Bronchial epithelial cell (primary cell): ENCODE results near the gene SMOC1. TPM values are rescaled to one million over a fixed set of nuclear protein-coding genes. Genes with fewer than 3 reads are reported as not detected.
A peak's percentile ranks its signal among the peaks of the same experiment; 100 is the strongest.

Experiments
- DNase-seq: peaks from one replicate; pipeline ENCODE4 v3.0.0-alpha.2; 2010; ENCODE audit warnings: low read depth
- FAIRE-seq: peaks from 2 replicates; lab custom pipeline; 2011; peaks lifted over from hg19 to GRCh38; lab: Jason Lieb, UNC
- H3K27me3 ChIP-seq: 2 replicates; pipeline ENCODE4 v1.5.1; 2011; ENCODE audit warnings: low read length; ENCODE audit not compliant: control insufficient read depth, insufficient read depth
- H3K36me3 ChIP-seq: 2 replicates; pipeline ENCODE4 v1.5.1; 2011; ENCODE audit warnings: low read length; ENCODE audit not compliant: control insufficient read depth, insufficient read depth
- H3K4me3 ChIP-seq: 2 replicates; pipeline ENCODE4 v1.5.1; 2011; ENCODE audit warnings: mild to moderate bottlenecking, low read depth, low read length, control low read depth
- total RNA-seq: library from RNA; depleted of rRNA; stranded (reverse); fragments of >200 nt; gene quantifications from 2 replicates; pipeline ENCODE4 v1.2.1, GENCODE V29; 2014
- TF ChIP-seq, protein P1 (sequence below): IDR thresholded peaks from 2 replicates; pipeline ENCODE4 v1.5.1; 2011; ENCODE audit warnings: mild to moderate bottlenecking, moderate library complexity, low read length, control low read depth, inconsistent platforms; ENCODE audit not compliant: insufficient read depth, severe bottlenecking

The SMOC1 gene
- total RNA-seq, 1 donor from 2014 or later = 16.3 TPM

DNA sequence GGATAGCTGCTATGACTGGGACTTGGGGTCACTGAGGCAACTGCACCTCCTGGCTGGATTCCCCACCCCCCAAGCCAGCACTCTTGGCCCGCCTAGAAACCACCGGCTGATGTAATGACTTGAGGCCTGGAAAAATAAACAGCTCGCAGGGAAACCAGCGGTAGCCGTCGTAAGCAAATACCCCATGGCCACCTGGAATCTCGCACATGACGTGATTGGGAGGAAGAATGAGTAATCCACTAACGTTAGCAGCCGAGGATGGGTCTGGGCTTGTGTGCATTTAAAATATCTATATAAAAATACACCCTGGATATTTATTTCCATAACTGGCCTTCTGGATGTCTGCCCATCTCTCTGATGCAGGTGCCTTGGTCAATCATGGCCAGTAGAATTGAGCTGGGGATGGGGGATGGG, 120.1 kb downstream of the SMOC1 start:
- TF ChIP-seq, protein P1, sequence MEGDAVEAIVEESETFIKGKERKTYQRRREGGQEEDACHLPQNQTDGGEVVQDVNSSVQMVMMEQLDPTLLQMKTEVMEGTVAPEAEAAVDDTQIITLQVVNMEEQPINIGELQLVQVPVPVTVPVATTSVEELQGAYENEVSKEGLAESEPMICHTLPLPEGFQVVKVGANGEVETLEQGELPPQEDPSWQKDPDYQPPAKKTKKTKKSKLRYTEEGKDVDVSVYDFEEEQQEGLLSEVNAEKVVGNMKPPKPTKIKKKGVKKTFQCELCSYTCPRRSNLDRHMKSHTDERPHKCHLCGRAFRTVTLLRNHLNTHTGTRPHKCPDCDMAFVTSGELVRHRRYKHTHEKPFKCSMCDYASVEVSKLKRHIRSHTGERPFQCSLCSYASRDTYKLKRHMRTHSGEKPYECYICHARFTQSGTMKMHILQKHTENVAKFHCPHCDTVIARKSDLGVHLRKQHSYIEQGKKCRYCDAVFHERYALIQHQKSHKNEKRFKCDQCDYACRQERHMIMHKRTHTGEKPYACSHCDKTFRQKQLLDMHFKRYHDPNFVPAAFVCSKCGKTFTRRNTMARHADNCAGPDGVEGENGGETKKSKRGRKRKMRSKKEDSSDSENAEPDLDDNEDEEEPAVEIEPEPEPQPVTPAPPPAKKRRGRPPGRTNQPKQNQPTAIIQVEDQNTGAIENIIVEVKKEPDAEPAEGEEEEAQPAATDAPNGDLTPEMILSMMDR = no peak
- FAIRE-seq (no peak), DNase-seq (peak; percentile 100)
- H3K27me3 ChIP-seq = no peaks in the 10 kb centered on the region
- H3K36me3 ChIP-seq = no peaks in the 10 kb centered on the region
- no peak overlapping the region for H3K4me3 ChIP-seq

DNA sequence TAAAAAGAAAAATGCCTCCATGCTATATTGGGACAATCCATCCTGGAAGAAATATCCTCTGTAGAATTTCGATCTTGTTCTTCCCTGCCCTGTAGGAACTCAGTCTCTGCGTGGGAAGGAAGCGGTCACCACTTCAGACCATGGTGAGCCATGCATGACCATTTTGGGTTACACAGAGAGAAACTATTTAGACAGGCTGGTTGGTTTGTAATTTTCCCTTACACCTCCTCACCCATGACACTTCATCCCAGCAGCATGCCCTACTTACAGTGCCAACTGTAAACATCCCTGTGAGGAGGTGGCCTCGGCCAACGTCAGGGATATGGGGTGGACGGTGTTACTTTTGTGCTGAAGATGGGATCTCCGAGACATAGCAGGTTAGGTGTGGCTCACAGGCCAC, 121.4 kb downstream of the SMOC1 start:
- no peak for FAIRE-seq
- peak; percentile 93 for DNase-seq

DNA sequence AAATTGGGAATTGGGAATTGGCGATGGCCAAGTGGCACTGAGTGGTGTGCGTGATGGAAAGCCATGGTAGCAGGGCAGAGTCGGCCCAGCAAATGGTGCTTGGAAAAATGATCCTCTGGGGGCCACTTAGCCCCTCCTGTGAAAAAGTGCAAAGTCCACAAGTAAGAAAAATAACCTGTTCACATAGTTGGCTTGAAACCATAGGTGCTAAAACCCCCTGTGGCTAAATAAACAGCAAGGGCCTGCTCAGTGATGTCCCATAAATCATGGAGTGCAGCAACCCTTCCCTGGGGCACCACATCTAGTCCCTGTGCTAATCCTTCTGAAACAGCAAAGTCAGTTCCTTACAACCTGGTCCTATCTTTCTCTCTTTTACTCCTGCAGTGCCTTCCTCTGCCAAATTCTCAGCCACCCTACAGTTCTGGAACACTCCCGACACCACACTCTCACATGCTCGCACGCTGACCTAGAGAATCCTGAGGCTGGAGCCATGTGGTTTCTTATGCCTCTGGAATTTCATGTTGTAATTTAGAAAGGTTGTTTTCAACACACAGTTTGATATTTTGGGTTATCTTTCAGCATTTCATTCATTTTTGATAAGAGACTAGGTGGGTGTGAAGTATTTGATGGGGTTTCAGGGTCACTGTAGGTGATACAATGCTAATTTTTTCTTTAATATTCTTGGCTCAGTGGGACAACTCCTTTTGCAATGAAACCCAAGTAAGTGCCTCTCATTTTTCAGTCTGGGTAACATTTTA, 123.6 kb downstream of the SMOC1 start:
- H3K4me3 ChIP-seq = no peak overlapping the region
- H3K27me3 ChIP-seq = no peaks in the 10 kb centered on the region
- TF ChIP-seq, protein P1 = no peak
- H3K36me3 ChIP-seq = no peaks in the 10 kb centered on the region
- DNase-seq = no peak
- no peak for FAIRE-seq

More for the DNA sequence above, 121.4 kb downstream of the SMOC1 start:
- no peaks in the 10 kb centered on the region for H3K36me3 ChIP-seq
- TF ChIP-seq, protein P1 = no peak
- no peak overlapping the region for H3K4me3 ChIP-seq
- H3K27me3 ChIP-seq = no peaks in the 10 kb centered on the region

DNA sequence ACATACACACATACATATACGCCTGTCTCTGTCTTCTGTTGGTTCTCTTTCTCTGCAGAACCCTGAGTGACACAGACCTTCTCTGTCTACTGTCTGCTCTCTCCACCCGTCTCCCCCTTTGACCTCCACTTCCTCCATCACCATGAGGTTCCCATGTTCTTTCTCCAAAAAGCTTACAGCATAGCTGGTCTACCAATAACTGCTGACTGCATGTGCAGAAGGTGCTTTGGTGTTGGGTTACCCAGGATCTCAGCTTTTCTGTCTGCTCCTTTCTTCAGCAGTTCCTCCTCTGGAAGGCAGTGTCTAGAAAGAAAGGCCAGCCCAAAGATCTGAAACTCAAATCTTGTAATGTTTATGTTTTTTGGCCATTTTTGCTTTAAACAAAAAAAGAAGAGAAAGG, 125.6 kb downstream of the SMOC1 start:
- no peak overlapping the region for H3K4me3 ChIP-seq
- no peak for DNase-seq
- H3K27me3 ChIP-seq = no peaks in the 10 kb centered on the region
- FAIRE-seq = no peak
- H3K36me3 ChIP-seq = no peaks in the 10 kb centered on the region
- TF ChIP-seq, protein P1 = no peak

DNA sequence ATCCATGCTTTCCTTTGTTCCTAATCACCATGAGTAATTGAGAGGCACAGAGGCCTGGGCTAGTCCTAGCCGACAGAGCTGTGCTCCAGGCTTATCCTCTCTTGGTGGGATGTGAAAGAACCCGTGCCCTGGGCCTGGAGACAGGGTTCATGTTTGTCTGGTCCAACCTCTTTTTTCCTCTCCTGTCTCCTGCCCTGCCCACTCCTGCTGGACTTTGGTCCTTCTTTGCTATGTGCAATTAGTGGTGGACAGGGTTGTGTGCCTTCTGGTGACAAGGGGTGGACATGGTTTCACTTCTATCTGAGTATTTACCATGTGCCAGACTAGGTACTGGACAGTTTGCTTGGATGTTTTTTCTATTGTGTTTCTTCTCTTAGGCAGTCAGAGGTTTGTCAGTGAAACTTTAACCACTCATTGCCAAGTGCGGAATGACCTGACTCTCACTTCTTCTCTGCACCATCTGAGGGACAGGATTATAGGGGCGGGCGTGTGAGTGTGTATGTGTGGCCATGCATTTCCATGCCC, 126.1 kb downstream of the SMOC1 start:
- no peak overlapping the region for H3K4me3 ChIP-seq
- no peaks in the 10 kb centered on the region for H3K36me3 ChIP-seq
- DNase-seq = no peak
- H3K27me3 ChIP-seq = no peaks in the 10 kb centered on the region
- FAIRE-seq = peak; percentile 40
- TF ChIP-seq, protein P1 = no peak
